K562 (cell line): ENCODE data around the gene ANP32B. TPM values are rescaled to one million over a fixed set of nuclear protein-coding genes. Genes with fewer than 3 reads are reported as not detected.
"Not testable (repeated sequence)": the region's sequence is repeated elsewhere in the genome, so short reads cannot be mapped to it uniquely, and the experiment has no call there.

Experiments
- ATAC-seq: fragments of 200-7000 bp; cut with Tn5 transposase; 3 replicates; pipeline ENCODE4 v1.9.1; 2020; ENCODE audit warnings: moderate library complexity
- BruUV-seq: library from RNA; stranded (reverse); fragments of 400-500 nt; replicated peaks from 2 replicates; lab custom pipeline; 2021; lab: Mats Ljungman, UMichigan
- CTCF ChIA-PET: fragments of 300-600 bp; formaldehyde crosslinking; extraction: SDS; loops from one replicate; lab custom pipeline; 2021; ENCODE audit warnings: low intra/inter-chr PET ratio; lab: Yijun Ruan, JAX
- POLR2A ChIA-PET: fragments of 300-600, 350-650 bp; sonication (Branson Sonifier 250); formaldehyde crosslinking; extraction: SDS; loops from one replicate; lab custom pipeline; 2021; ENCODE audit warnings: antibody characterized with exemption, inconsistent platforms; lab: Yijun Ruan, JAX
- DNase-seq, 4 experiments: peaks; one replicate each; pipeline versions ENCODE4 v3.0.0 to v3.0.0-alpha.2; 2011 to 2018; ENCODE audit warnings: low spot score in 3 of 4, mixed read lengths in 3 of 4; ENCODE audit errors: extremely low read depth in 1 of 4
- FAIRE-seq: peaks from 2 replicates; lab custom pipeline; 2011; peaks lifted over from hg19 to GRCh38; lab: Jason Lieb, UNC
- H2AFZ ChIP-seq: 2 replicates; pipeline ENCODE4 v1.6.0; 2011; ENCODE audit warnings: low read depth, low read length, control low read depth, inconsistent platforms
- H3K27ac ChIP-seq: fragments of 200-600 bp; 3 replicates; pipeline ENCODE4 v1.8.0; 2011; ENCODE audit warnings: low read depth, mild to moderate bottlenecking, control low read depth, inconsistent platforms, low read length, moderate library complexity, mixed read lengths; ENCODE audit errors: extremely low read depth
- H3K27me3 ChIP-seq, 2 experiments: fragments of 300-600 bp in 1 of 2; 2 replicates in 1 of 2; 3 replicates in 1 of 2; pipeline versions ENCODE4 v1.6.0 to v1.8.0; 2011; ENCODE audit warnings: inconsistent platforms in 2 of 2, low read length in 2 of 2, mild to moderate bottlenecking in 1 of 2, mixed read lengths in 1 of 2, moderate library complexity in 1 of 2; ENCODE audit not compliant: control insufficient read depth in 2 of 2, insufficient read depth in 2 of 2
- H3K36me3 ChIP-seq: fragments of 300-600 bp; 3 replicates; pipeline ENCODE4 v1.8.0; 2011; ENCODE audit warnings: mild to moderate bottlenecking, low read length, inconsistent platforms; ENCODE audit not compliant: control insufficient read depth, insufficient read depth
- H3K4me1 ChIP-seq, 2 experiments: fragments of 200-600 bp in 1 of 2; replicated peaks in 1 of 2; 2 replicates in 1 of 2; 3 replicates in 1 of 2; pipeline versions ENCODE4 v1.5.1 to v1.8.0; 2011; ENCODE audit warnings: inconsistent platforms in 2 of 2, low read length in 2 of 2, mild to moderate bottlenecking in 1 of 2, mixed read lengths in 1 of 2, moderate library complexity in 1 of 2; ENCODE audit not compliant: control insufficient read depth in 2 of 2, insufficient read depth in 2 of 2
- H3K4me2 ChIP-seq: 2 replicates; pipeline ENCODE4 v1.6.1; 2011; ENCODE audit warnings: low read length, control low read depth, inconsistent platforms, mixed read lengths; ENCODE audit not compliant: insufficient read depth
- H3K4me3 ChIP-seq: fragments of 200-600 bp; sonication (generic), shearing (Covaris generic); 2 replicates; pipeline ENCODE4 v1.5.1; 2016; ENCODE audit warnings: control low read depth, inconsistent platforms
- H3K79me2 ChIP-seq: fragments of 200-600 bp; 3 replicates; pipeline ENCODE4 v1.8.0; 2011; ENCODE audit warnings: low read length, inconsistent platforms; ENCODE audit not compliant: control insufficient read depth, insufficient read depth
- H3K9ac ChIP-seq, 2 experiments: 2 replicates each; pipeline versions ENCODE4 v1.6.0 to v1.6.1; 2011; ENCODE audit warnings: low read depth in 2 of 2, low read length in 2 of 2, control low read depth in 1 of 2, inconsistent platforms in 1 of 2, mild to moderate bottlenecking in 1 of 2, mixed read lengths in 1 of 2; ENCODE audit not compliant: insufficient read depth in 1 of 2
- H3K9me1 ChIP-seq: one replicate; pipeline ENCODE4 v1.6.0; 2011; ENCODE audit warnings: inconsistent platforms, mild to moderate bottlenecking, low read length, moderate library complexity; ENCODE audit not compliant: control insufficient read depth, insufficient read depth
- H3K9me3 ChIP-seq: replicated peaks from 2 replicates; pipeline ENCODE4 v1.5.1; 2011; ENCODE audit warnings: low read depth, low read length, inconsistent platforms; ENCODE audit not compliant: control insufficient read depth, insufficient read depth
- H4K20me1 ChIP-seq: replicated peaks from 2 replicates; pipeline ENCODE4 v1.6.1; 2011; ENCODE audit warnings: low read length, inconsistent platforms, mixed read lengths; ENCODE audit not compliant: control insufficient read depth, insufficient read depth
- CBX3 ChIP-seq, 2 experiments: IDR thresholded peaks; 1 replicate in 1 of 2; 2 replicates in 1 of 2; pipeline ENCODE4 v1.6.1; 2012; ENCODE audit warnings: inconsistent platforms in 2 of 2, low read length in 2 of 2, borderline replicate concordance in 1 of 2, control low read depth in 1 of 2
- FOXA3 ChIP-seq, 2 experiments: fragments of 450-650 bp in 1 of 2; sonication (generic) in 1 of 2; formaldehyde crosslinking; IDR thresholded peaks in 1 of 2; conservative IDR thresholded peaks in 1 of 2; 2 replicates each; pipeline versions ENCODE4 v1.4.0 to v1.8.0; 2020 to 2022; ENCODE audit warnings: mild to moderate bottlenecking in 2 of 2, missing genetic modification reagents in 1 of 2
- TRIM28 ChIP-seq: fragments of 450-650 bp; IDR thresholded peaks from 2 replicates; pipeline ENCODE4 v1.6.1; 2017
- YY1 ChIP-seq, 3 experiments: IDR thresholded peaks; 2 replicates each; pipeline ENCODE4 v1.6.1; 2011; ENCODE audit warnings: low read length in 2 of 3, mild to moderate bottlenecking in 2 of 3, moderate library complexity in 2 of 3, borderline replicate concordance in 1 of 3, control low read depth in 1 of 3, low read depth in 1 of 3; ENCODE audit not compliant: insufficient read depth in 3 of 3, insufficient replicate concordance in 2 of 3, control insufficient read depth in 1 of 3, insufficient read length in 1 of 3; ENCODE audit errors: extremely low read depth in 1 of 3
- ZNF280A ChIP-seq: fragments of 450-650 bp; IDR thresholded peaks from 2 replicates; pipeline ENCODE4 v1.6.1; 2018; ENCODE audit warnings: mild to moderate bottlenecking, low read depth; ENCODE audit not compliant: partially characterized antibody
- WGBS: fragments of 100-300 bp; shearing (Covaris generic); methylation state at CpG from one replicate; pipeline ENCODE4 v1.1.6; 2016; ENCODE audit warnings: low coverage, mixed read lengths; ENCODE audit not compliant: insufficient coverage; ENCODE audit errors: missing lambda C conversion rate; 5-methylcytosine and 5-hydroxymethylcytosine counted together
- in situ Hi-C: fragments of 300-500 bp; cut with MboI; formaldehyde crosslinking; loops from 4 replicates; pipeline ENCODE4 v1.15.0; 2018; ENCODE audit warnings: inconsistent platforms, mixed read lengths
- intact Hi-C: fragments of 100-400 bp; cut with micrococcal nuclease; formaldehyde crosslinking; loops from 2 replicates; pipeline ENCODE4 v1.14.2; 2022
- polyA plus RNA-seq, 8 experiments: library from polyadenylated mRNA; depleted of rRNA in 4 of 8; stranded (reverse) in 5 of 8; unstranded in 3 of 8; fragments of >200 nt; fragmentation: Nextera tagmentation in 2 of 8; fragmentation: Illumina TruSeq in 1 of 8; extraction: Ambion mirVana in 2 of 8; extraction: Trizol in 1 of 8; gene quantifications; 2 replicates each; pipeline versions ENCODE4 v1.2.1 to v1.2.3, GENCODE V29; 2011 to 2014; ENCODE audit warnings: inconsistent platforms in 1 of 8, missing spikeins in 1 of 8
- total RNA-seq, 7 experiments: library from RNA; depleted of rRNA in 6 of 7; stranded (reverse); fragments of >200 nt in 6 of 7; fragmentation: Illumina TruSeq in 2 of 7; extraction: Trizol in 2 of 7; gene quantifications; 2 replicates each; pipeline versions ENCODE4 v1.2.1 to v1.2.3, GENCODE V29; 2011 to 2021; ENCODE audit warnings: low replicate concordance in 1 of 7

The ANP32B gene
- total and polyA plus RNA-seq, 9 of the 15 experiments (the other 6 are each of a cell fraction or from before 2014, with no cell fraction given) = 68.9 to 815 (median 141) TPM

- WGBS = 75% methylated on average over 5 of the region's 5 CpGs
- Histone ChIP-seq H2AFZ (0 out of 2 replicates have a peak overlapping the region, but pooled peaks have one; percentile 17), H3K4me1 (peaks cover 0 to 14% of the 10 kb centered on the region in 2 experiments; a peak in 2 of 5 replicates)
- POLR2A ChIA-PET = interaction anchor here (1.1 to 1.3 kb wide), 4 partner anchors 8 to 29 kb away, joined by 3 to 4 read pairs (median 3); partner anchors contain the start of gene TRMO
- H3K9me1 ChIP-seq, H3K36me3 ChIP-seq, H3K9ac ChIP-seq, H3K27ac ChIP-seq, CTCF ChIA-PET, H3K79me2 ChIP-seq, H3K9me3 ChIP-seq, FAIRE-seq, H3K4me2 ChIP-seq, H3K27me3 ChIP-seq, in situ Hi-C loops, intact Hi-C loops, DNase-seq, BruUV-seq, H3K4me3 ChIP-seq, H4K20me1 ChIP-seq: not testable (repeated sequence)
- peak in 1 of 2 experiments; percentile 44; a peak in 1 of 3 replicates for TF ChIP-seq CBX3 (IDR thresholded peaks at IDR 0.05; ENCODE audit: borderline replicate concordance in 1 of 2, low read length in 2 of 2)
- 0 out of 2 replicates have a peak, but pooled peaks have one; percentile 27 for TF ChIP-seq TRIM28
- peak in 1 of 3 experiments; percentile 54 for TF ChIP-seq YY1 (IDR thresholded peaks at IDR 0.05; ENCODE audit: borderline replicate concordance in 1 of 3, control insufficient read depth in 1 of 3, extremely low read depth in 1 of 3, insufficient read depth in 3 of 3, insufficient read length in 1 of 3, insufficient replicate concordance in 2 of 3, low read depth in 1 of 3, low read length in 2 of 3)
- peak; percentile 57 for TF ChIP-seq ZNF280A
- peak in 1 of 2 experiments; percentile 53; a peak in 1 of 4 replicates for TF ChIP-seq FOXA3 (CRISPR knock-in tag; conservative IDR thresholded peaks at IDR 0.05 in 1 of 2, IDR thresholded peaks at IDR 0.05 in 1 of 2)
- peak; percentile 50; the same call in 1 of the 3 replicates for ATAC-seq
These were observed 32.3 kb upstream of the ANP32B start for GRCh38 chr9:97950873-97951272.
